Mammary epithelial cell (primary cell): ENCODE measurements around the gene AKT3.

Source experiments
- CTCF ChIP-seq, 2 donors: IDR thresholded peaks in 1 of 2; conservative IDR thresholded peaks in 1 of 2; 2 replicates each; pipeline ENCODE4 v1.5.1; 2011 to 2012; ENCODE audit warnings: inconsistent platforms in 2 of 2, low read length in 2 of 2, mild to moderate bottlenecking in 2 of 2, control low read depth in 1 of 2, low read depth in 1 of 2; ENCODE audit not compliant: insufficient read depth in 1 of 2; ENCODE audit errors: extremely low read depth in 1 of 2
- EZH2 ChIP-seq: IDR thresholded peaks from 2 replicates; pipeline ENCODE4 v1.6.1; 2012; ENCODE audit warnings: low read length, inconsistent platforms, borderline replicate concordance

- TF ChIP-seq CTCF (conservative IDR thresholded peaks at IDR 0.05 in 1 of 2, IDR thresholded peaks at IDR 0.05 in 1 of 2; ENCODE audit: extremely low read depth in 1 of 2, insufficient read depth in 1 of 2, low read depth in 1 of 2, low read length in 2 of 2), result no peak
- no peak for TF ChIP-seq EZH2
These were observed 22.8 kb downstream of the AKT3 start for GRCh38 chr1:243827206-243827605.
